OCI-LY1 (cell line): ENCODE measurements around the gene CTCFL.

Experiments
- H2AFZ ChIP-seq: fragments of 200-600 bp; sonication (generic), shearing (Covaris generic); 2 replicates; pipeline ENCODE4 v1.6.0; 2014; ENCODE audit warnings: antibody characterized with exemption, mild to moderate bottlenecking, low read length
- H3F3A ChIP-seq: fragments of 200-600 bp; sonication (generic), shearing (Covaris generic); 2 replicates; pipeline ENCODE4 v1.6.0; 2014; ENCODE audit warnings: mild to moderate bottlenecking, antibody characterized with exemption, low read length, moderate library complexity; ENCODE audit not compliant: insufficient read depth
- H3K27ac ChIP-seq: fragments of 200-600 bp; sonication (generic); 2 replicates; pipeline ENCODE4 v1.5.1; 2014; ENCODE audit warnings: low read length, mixed run types, mild to moderate bottlenecking, low read depth; ENCODE audit not compliant: poor library complexity, severe bottlenecking
- H3K27me3 ChIP-seq: fragments of 200-600 bp; sonication (generic); 2 replicates; pipeline ENCODE4 v1.6.0; 2014; ENCODE audit warnings: antibody characterized with exemption, mild to moderate bottlenecking, low read length, moderate library complexity; ENCODE audit not compliant: insufficient read depth
- H3K36me3 ChIP-seq: fragments of 200-600 bp; sonication (generic); 2 replicates; pipeline ENCODE4 v1.6.1; 2014; ENCODE audit warnings: mild to moderate bottlenecking, antibody characterized with exemption, low read length, moderate library complexity, mixed read lengths; ENCODE audit not compliant: insufficient read depth
- H3K4me1 ChIP-seq: fragments of 200-600 bp; sonication (generic); 2 replicates; pipeline ENCODE4 v1.5.1; 2014; ENCODE audit warnings: mild to moderate bottlenecking, low read length, moderate library complexity; ENCODE audit not compliant: insufficient read depth, severe bottlenecking
- H3K4me2 ChIP-seq: fragments of 200-600 bp; sonication (generic), shearing (Covaris generic); 2 replicates; pipeline ENCODE4 v1.6.1; 2014; ENCODE audit warnings: low read length
- H3K4me3 ChIP-seq: fragments of 200-600 bp; sonication (generic); 2 replicates; pipeline ENCODE4 v1.5.1; 2014; ENCODE audit warnings: low read length, low read depth, mild to moderate bottlenecking, mixed read lengths; ENCODE audit not compliant: poor library complexity, severe bottlenecking
- H3K79me2 ChIP-seq: fragments of 200-600 bp; shearing (Covaris generic); 2 replicates; pipeline ENCODE4 v1.6.1; 2016; ENCODE audit warnings: mixed run types, low read length, mixed read lengths; ENCODE audit not compliant: insufficient read depth
- H3K9ac ChIP-seq: fragments of 200-600 bp; sonication (generic), shearing (Covaris generic); 2 replicates; pipeline ENCODE4 v1.6.1; 2014; ENCODE audit warnings: mild to moderate bottlenecking, low read length, mixed read lengths
- H3K9me2 ChIP-seq: fragments of 200-600 bp; sonication (generic), shearing (Covaris generic); 2 replicates; pipeline ENCODE4 v1.6.1; 2014; ENCODE audit warnings: low read depth, mild to moderate bottlenecking, low read length, mixed read lengths
- H3K9me3 ChIP-seq: fragments of 200-600 bp; shearing (Covaris generic); 2 replicates; pipeline ENCODE4 v1.6.1; 2014; ENCODE audit warnings: low read length, mixed read lengths
- H4K20me1 ChIP-seq: fragments of 200-600 bp; sonication (generic), shearing (Covaris generic); 2 replicates; pipeline ENCODE4 v1.6.0; 2016; ENCODE audit warnings: mild to moderate bottlenecking, low read length; ENCODE audit not compliant: insufficient read depth
- EZH2 ChIP-seq: fragments of 200-600 bp; sonication (generic), shearing (Covaris generic); IDR thresholded peaks from 2 replicates; pipeline ENCODE4 v1.8.0; 2017; ENCODE audit warnings: borderline replicate concordance, mixed run types, mild to moderate bottlenecking, antibody characterized with exemption, low read length, moderate library complexity, mixed read lengths
- TF ChIP-seq, protein P1 (sequence below): fragments of 200-600 bp; sonication (generic), shearing (Covaris generic); IDR thresholded peaks from 2 replicates; pipeline ENCODE4 v1.5.1; 2017; ENCODE audit warnings: mild to moderate bottlenecking, antibody characterized with exemption, low read length, moderate library complexity, mixed read lengths

Gene CTCFL

DNA sequence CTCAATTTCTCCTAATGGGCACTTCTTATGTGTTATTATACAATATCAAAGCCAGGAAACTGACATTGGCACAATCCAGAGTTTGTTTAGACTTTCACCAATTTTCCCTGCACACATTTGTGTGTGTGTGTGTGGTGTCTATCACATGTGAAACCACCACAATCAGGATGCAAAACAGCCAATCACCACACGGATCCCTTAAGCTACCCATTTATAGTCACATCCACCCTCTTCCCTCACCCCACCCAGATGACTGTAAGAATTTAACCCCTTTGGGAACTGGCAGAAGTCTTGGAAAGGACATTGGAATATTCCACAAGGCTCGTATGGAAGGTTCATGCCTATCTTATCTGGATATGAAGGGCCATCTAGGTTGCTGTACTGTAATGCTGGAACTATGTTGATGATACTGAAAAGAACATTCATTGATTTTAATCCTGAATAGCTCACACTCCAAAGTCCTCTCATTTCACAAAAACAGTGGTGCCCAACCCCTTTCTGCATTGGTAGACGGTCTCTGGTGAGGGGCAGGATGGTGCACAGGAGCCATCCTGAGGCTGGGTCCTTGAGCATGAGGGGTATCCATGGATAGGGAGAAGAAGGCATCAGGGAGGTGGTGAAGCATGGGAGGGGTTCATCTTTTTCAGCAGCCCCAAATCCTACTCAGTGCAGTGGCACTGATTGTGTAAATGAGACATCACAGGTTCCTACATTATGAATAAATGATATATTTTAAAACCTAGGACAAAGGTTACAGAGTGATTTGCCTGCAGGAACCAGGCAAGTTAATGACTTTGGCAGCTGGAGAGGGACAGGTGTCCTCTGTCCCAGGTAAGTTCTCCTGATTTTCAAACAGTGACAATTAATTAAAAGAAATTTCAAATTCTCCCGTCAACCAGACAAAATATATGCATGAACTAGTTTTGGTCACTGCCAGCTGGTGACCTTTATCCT lies 12.1 kb upstream of the CTCFL start:
- peaks cover 9% of the 10 kb centered on the region for H3K27me3 ChIP-seq

DNA sequence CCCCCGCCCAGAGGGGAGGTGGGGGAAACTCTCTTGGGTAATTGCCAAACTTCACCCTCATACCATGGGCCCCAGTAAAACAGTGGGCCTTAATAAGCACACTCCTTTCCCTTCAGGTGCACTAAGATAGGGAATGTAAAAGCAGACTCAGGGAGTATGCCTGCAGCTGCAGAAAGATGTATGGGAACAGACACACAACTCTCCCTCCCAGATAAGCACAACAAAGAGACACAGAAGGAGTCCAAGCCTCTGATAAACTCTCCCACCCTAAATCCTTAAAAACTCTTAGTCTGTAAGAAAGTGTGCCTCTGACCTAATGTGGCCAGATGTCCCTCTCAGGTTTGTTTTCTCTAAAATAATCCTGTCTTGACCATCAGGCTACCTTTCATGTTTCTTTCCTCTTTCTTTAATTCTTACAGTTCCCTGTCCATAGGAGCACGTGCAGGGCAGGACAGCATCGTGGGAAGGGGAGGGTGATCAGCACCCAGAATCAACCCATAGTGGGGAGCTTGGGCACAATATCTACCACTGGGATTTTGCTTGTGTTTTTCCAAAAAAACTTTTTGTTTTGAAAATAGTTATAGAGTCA lies 11.3 kb upstream of the CTCFL start:
- H2AFZ ChIP-seq, result no peak overlapping the region
- no peaks in the 10 kb centered on the region for H4K20me1 ChIP-seq
- H3F3A ChIP-seq, result no peaks in the 10 kb centered on the region
- H3K79me2 ChIP-seq, result no peaks in the 10 kb centered on the region
- H3K9ac ChIP-seq, result no peak overlapping the region
- no peaks in the 10 kb centered on the region for H3K9me2 ChIP-seq
- H3K36me3 ChIP-seq, result no peaks in the 10 kb centered on the region
- no peak overlapping the region for H3K4me3 ChIP-seq
- H3K4me1 ChIP-seq, result no peaks in the 10 kb centered on the region
- peaks cover 5% of the 10 kb centered on the region; the same call in 1 of the 2 replicates for H3K27me3 ChIP-seq
- no peaks in the 10 kb centered on the region for H3K9me3 ChIP-seq
- H3K27ac ChIP-seq, result no peak overlapping the region
- H3K4me2 ChIP-seq, result no peak overlapping the region
- TF ChIP-seq EZH2, result no peak
- TF ChIP-seq, protein P1, sequence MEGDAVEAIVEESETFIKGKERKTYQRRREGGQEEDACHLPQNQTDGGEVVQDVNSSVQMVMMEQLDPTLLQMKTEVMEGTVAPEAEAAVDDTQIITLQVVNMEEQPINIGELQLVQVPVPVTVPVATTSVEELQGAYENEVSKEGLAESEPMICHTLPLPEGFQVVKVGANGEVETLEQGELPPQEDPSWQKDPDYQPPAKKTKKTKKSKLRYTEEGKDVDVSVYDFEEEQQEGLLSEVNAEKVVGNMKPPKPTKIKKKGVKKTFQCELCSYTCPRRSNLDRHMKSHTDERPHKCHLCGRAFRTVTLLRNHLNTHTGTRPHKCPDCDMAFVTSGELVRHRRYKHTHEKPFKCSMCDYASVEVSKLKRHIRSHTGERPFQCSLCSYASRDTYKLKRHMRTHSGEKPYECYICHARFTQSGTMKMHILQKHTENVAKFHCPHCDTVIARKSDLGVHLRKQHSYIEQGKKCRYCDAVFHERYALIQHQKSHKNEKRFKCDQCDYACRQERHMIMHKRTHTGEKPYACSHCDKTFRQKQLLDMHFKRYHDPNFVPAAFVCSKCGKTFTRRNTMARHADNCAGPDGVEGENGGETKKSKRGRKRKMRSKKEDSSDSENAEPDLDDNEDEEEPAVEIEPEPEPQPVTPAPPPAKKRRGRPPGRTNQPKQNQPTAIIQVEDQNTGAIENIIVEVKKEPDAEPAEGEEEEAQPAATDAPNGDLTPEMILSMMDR, result no peak

More for the DNA sequence above, 12.1 kb upstream of the CTCFL start:
- Histone ChIP-seq H3K27ac (no peak overlapping the region), H3F3A (no peaks in the 10 kb centered on the region), H3K9ac (no peak overlapping the region), H4K20me1 (no peaks in the 10 kb centered on the region), H3K9me3 (no peaks in the 10 kb centered on the region), H3K4me1 (no peaks in the 10 kb centered on the region), H2AFZ (no peak overlapping the region), H3K4me2 (no peak overlapping the region), H3K79me2 (no peaks in the 10 kb centered on the region), H3K36me3 (no peaks in the 10 kb centered on the region), H3K9me2 (no peaks in the 10 kb centered on the region), H3K4me3 (no peak overlapping the region)
- no peak for TF ChIP-seq EZH2
- TF ChIP-seq, protein P1, result no peak

DNA sequence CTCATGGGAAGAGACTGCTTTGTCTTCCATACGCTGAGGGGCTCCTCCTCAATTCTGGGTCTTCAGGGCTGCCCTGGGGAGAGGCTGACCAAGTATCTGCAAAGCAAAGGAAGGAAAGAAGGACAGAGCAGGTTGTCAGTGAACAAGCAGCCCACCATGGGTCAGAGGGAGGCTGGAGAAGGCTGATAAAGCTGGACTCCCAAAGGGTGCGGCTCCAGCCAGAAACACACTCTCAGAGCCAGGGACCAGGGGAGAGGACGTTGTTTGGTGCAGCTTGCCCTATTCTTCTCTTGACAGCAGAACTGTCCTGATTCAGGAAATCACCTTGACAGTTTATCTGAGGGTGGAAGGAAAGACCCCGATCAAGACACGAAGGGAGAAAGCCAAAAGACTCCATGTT lies 10.4 kb upstream of the CTCFL start:
- Histone ChIP-seq H4K20me1 (no peaks in the 10 kb centered on the region), H3K4me3 (no peak overlapping the region), H3K9me3 (no peaks in the 10 kb centered on the region), H2AFZ (no peak overlapping the region), H3K36me3 (no peaks in the 10 kb centered on the region), H3F3A (no peaks in the 10 kb centered on the region), H3K27ac (no peak overlapping the region), H3K9ac (no peak overlapping the region), H3K4me2 (no peak overlapping the region), H3K79me2 (no peaks in the 10 kb centered on the region), H3K9me2 (no peaks in the 10 kb centered on the region), H3K27me3 (peaks cover 5% of the 10 kb centered on the region; the same call in 1 of the 2 replicates), H3K4me1 (no peaks in the 10 kb centered on the region)
- TF ChIP-seq EZH2, result no peak
- TF ChIP-seq, protein P1, result no peak
